ENCODE results near the gene POU3F4.

DNA sequence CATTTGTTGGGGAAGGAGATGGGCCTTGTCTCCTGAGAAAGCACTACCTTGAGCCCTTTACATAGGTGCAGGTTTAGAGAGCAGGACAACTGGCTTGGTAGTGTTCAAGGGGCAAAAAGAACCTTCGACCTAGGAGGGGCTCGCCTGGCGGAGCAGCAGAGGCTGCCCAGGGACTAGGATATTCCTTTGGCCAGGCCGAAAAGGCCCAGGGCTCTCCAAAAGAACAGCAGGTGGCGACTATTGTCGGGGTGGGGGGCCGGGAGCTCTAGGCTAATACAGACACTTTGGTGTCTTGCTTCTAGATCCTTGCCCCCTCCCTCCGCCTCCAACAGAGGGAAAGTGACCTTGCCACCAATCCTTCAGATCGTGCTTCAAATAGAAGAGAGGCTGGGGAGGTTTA is 7.1 kb upstream of the POU3F4 start:
- TF ChIP-seq, protein P1, sequence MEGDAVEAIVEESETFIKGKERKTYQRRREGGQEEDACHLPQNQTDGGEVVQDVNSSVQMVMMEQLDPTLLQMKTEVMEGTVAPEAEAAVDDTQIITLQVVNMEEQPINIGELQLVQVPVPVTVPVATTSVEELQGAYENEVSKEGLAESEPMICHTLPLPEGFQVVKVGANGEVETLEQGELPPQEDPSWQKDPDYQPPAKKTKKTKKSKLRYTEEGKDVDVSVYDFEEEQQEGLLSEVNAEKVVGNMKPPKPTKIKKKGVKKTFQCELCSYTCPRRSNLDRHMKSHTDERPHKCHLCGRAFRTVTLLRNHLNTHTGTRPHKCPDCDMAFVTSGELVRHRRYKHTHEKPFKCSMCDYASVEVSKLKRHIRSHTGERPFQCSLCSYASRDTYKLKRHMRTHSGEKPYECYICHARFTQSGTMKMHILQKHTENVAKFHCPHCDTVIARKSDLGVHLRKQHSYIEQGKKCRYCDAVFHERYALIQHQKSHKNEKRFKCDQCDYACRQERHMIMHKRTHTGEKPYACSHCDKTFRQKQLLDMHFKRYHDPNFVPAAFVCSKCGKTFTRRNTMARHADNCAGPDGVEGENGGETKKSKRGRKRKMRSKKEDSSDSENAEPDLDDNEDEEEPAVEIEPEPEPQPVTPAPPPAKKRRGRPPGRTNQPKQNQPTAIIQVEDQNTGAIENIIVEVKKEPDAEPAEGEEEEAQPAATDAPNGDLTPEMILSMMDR (IDR thresholded peaks at IDR 0.05): no peak
- no peak for TF ChIP-seq POLR2A (IDR thresholded peaks at IDR 0.05)

All from heart left ventricle (tissue), 13 donors.